DND-41 (cell line): ENCODE results near the gene PI4K2A.

Experiments
- EZH2 ChIP-seq: IDR thresholded peaks from 3 replicates; pipeline ENCODE4 v1.6.1; 2012; ENCODE audit warnings: borderline replicate concordance, low read depth, mild to moderate bottlenecking, moderate library complexity, low read length, inconsistent platforms; ENCODE audit not compliant: severe bottlenecking
- TF ChIP-seq, protein P1 (sequence below): IDR thresholded peaks from 2 replicates; pipeline ENCODE4 v1.5.1; 2012; ENCODE audit warnings: borderline replicate concordance, low read length, moderate library complexity, mild to moderate bottlenecking; ENCODE audit not compliant: poor library complexity, severe bottlenecking; ENCODE audit errors: extremely low read depth

DNA sequence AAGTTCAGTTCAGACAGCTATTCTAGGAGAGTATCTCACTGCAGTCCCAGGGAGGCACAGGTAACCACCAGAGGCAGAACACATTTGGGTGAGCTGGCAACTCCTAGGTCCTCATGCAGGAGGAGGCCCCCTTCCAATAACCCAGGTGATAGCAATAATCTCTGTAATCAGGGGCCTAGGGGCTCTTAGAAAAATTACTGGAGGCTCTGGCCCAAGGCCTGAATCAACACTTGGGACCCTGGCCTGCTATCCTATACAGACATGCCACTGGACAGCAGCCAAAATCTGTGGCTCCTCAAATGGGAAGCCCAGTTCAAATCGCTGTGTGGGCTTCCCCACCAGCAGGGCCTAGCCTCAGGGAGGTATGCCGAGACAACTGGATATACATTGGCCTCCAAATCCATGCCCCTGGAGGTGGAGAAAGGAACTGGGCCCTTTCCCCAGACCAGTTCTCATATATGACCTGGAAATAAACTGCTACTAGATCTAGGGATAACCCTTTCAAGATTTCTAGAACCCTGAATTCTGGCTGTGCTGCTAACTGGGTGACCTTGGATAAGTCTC, 45.0 kb downstream of the PI4K2A start:
- TF ChIP-seq, protein P1, sequence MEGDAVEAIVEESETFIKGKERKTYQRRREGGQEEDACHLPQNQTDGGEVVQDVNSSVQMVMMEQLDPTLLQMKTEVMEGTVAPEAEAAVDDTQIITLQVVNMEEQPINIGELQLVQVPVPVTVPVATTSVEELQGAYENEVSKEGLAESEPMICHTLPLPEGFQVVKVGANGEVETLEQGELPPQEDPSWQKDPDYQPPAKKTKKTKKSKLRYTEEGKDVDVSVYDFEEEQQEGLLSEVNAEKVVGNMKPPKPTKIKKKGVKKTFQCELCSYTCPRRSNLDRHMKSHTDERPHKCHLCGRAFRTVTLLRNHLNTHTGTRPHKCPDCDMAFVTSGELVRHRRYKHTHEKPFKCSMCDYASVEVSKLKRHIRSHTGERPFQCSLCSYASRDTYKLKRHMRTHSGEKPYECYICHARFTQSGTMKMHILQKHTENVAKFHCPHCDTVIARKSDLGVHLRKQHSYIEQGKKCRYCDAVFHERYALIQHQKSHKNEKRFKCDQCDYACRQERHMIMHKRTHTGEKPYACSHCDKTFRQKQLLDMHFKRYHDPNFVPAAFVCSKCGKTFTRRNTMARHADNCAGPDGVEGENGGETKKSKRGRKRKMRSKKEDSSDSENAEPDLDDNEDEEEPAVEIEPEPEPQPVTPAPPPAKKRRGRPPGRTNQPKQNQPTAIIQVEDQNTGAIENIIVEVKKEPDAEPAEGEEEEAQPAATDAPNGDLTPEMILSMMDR, result no peak
- no peak for TF ChIP-seq EZH2
